DOHH2 (cell line): ENCODE results near the gene SLC29A3.

ENCODE experiments used
- CTCF ChIP-seq: fragments of 200-600 bp; sonication (generic); IDR thresholded peaks from one replicate; pipeline ENCODE4 v1.5.1; 2014; ENCODE audit warnings: antibody characterized with exemption, mild to moderate bottlenecking, low read depth, low read length; ENCODE audit not compliant: poor library complexity, severe bottlenecking
- EZH2phosphoT487 ChIP-seq: fragments of 200-600 bp; sonication (generic); IDR thresholded peaks from 2 replicates; pipeline ENCODE4 v1.6.1; 2017; ENCODE audit warnings: borderline replicate concordance, mild to moderate bottlenecking, antibody characterized with exemption, low read length, moderate library complexity, mixed read lengths

- TF ChIP-seq CTCF (peak; percentile 61), EZH2phosphoT487 (no peak)
These were observed 16.0 kb upstream of the SLC29A3 start for GRCh38 chr10:71302874-71303568.
